Heart left ventricle (tissue), 11 donors: ENCODE results near the gene CREM. TPM values are rescaled to one million over a fixed set of nuclear protein-coding genes. Genes with fewer than 3 reads are reported as not detected.

Experiments used
- microRNA-seq, 4 donors: library from miRNA; unstranded; fragments of <30 nt; microRNA quantifications; one replicate each; pipeline versions ENCODE4 to v1.2.0, GENCODE V29; 2017 to 2020
- polyA plus RNA-seq, 2 donors: library from polyadenylated mRNA; stranded (reverse); fragments of 200-250 nt; gene quantifications; one replicate each; pipeline ENCODE4 v1.2.3, GENCODE V29; 2013
- total RNA-seq, 9 donors: library from RNA; depleted of rRNA in 2 of 9; stranded (reverse); fragments of >200 nt in 2 of 9; fragmentation: NEBNext Ultra II Directional in 3 of 9; extraction: Animal tissue kit (Norgen Biotek cat#: 25700) in 3 of 9; gene quantifications; one replicate each; pipeline versions ENCODE4 v1.1.0 to v1.2.4, GENCODE V29; 2016 to 2023
- donor health status: ischemic (EF 13 %, LVEDD 7.1; RV severe dilation, severe dysfunction).
- donor health status: healthy with polysubstance abuse.
- donor health status: DM: no; HTN: yes; CAD: no.
- donor health status: DM: no; HTN: no; CAD: no.
- donor health status: ischemic (EF 25% LVEDD 5.7; RV mildly dilated, moderate dysfunction).
- donor health status: healthy.
- donor health status: DM: yes; HTN: yes; CAD: no.
- donor health status: PGD.
- donor health status: nonischemic (EF 23%, LVEDD 6.1; RV moderate dilation, normal function).

The CREM gene
- total and polyA plus RNA-seq, 11 donors, result 38.4 to 89.7 (median 54.7) TPM

Small RNA genes within 50 kb of the gene (microRNA-seq; reads per million reads assigned to microRNA genes)
- gene MIR3611, result 0.41 to 3.1 (median 0.95) reads per million in 4 donors

Other genes with a start within 250 kb of the CREM start
- 10 to 100 TPM; 21.7 to 42.2 (median 34.6) TPM for gene CUL2, start 36.5 kb upstream of the CREM start, total RNA-seq
- 10 to 100 TPM in 1 of 2 donors, 1 to 10 TPM in 1; 7.1 to 27.7 TPM for gene CUL2, start 36.5 kb upstream of the CREM start, polyA plus RNA-seq
- gene CCNY, start 209.7 kb downstream of the CREM start, total RNA-seq, result 100 to 1,000 TPM in 1 of 9 donors, 10 to 100 TPM in 8; 39.7 to 106 (median 81.6) TPM
- gene CCNY, start 209.7 kb downstream of the CREM start, polyA plus RNA-seq, result 10 to 100 TPM; 26.4 to 38.6 TPM